ENCODE results near the gene LYAR. TPM values are rescaled to one million over a fixed set of nuclear protein-coding genes. Genes with fewer than 3 reads are reported as not detected.

The LYAR gene
- total and polyA plus RNA-seq, 2 of the 13 experiments (the other 11 are each of a cell fraction or from before 2014, with no cell fraction given), result 7.8 to 94.2 TPM

DNA sequence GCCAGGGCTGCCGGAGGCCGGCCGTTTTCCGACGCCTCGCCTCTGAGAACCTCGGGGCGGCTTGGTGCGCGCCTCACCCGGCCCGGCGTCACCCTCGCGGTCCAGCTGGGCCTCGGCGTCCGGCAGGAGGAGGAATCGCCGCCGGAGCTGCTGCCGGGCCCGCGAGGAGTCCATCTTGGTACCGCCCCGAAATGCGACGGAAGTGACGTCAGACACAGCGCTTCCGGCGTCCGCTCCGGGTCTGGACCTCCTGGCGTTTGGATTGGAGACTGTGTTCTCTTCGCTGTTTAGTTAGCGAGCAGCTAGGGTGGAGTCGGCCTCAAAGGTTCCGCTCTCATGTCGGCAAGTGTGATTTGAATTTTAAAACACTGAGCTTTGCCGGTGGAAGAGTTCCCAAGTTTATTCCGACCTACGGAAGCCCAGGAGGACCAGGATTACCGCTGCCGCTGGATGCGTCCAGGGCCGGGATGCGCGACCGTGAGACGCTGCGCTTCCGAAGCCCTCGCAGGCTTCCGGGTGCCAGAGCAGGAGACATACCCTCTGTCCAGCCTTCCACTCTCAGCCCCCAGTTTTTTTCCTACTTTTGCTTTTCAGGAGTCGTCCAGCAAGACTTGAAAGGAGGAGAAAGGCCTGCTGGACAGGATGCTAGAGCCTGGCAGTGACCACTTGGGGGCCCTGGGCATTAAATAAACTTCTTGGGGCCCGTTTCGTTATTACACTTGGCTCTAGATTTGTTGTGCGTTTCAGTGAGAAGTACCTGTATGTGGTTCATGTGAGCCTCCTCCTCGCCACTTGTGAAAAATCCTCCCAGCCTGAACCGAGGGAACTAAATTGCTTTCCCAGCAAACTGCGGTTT, 41.7 kb downstream of the LYAR start, which contains the start of gene TMEM128 (continued):
- TF ChIP-seq HNF1B (CRISPR knock-in tag; IDR thresholded peaks at IDR 0.05) (peak; percentile 66), CHD4 (IDR thresholded peaks at IDR 0.05; ENCODE audit: borderline replicate concordance, low read length) (no peak), ATF1 (CRISPR knock-in tag; IDR thresholded peaks at IDR 0.05) (peak; percentile 95), PCBP1 (IDR thresholded peaks at IDR 0.05; ENCODE audit: borderline replicate concordance, low read depth, low read length) (no peak), KMT2A (CRISPR knock-in tag; IDR thresholded peaks at IDR 0.05) (peak; percentile 91), ZNF124 (CRISPR knock-in tag; IDR thresholded peaks at IDR 0.05) (peak; percentile 80), IKZF5 (CRISPR knock-in tag; IDR thresholded peaks at IDR 0.05) (peak; percentile 71), IRX3 (CRISPR knock-in tag; IDR thresholded peaks at IDR 0.05; ENCODE audit: borderline replicate concordance, low read depth) (no peak), SRY (CRISPR knock-in tag; IDR thresholded peaks at IDR 0.05) (peak; percentile 65; the same call in 1 of the 2 replicates), ZBTB39 (CRISPR knock-in tag; IDR thresholded peaks at IDR 0.05) (0 out of 2 replicates have a peak, but pooled peaks have one; percentile 23), PAF1 (CRISPR knock-in tag; IDR thresholded peaks at IDR 0.05) (no peak), ZNF564 (CRISPR knock-in tag; IDR thresholded peaks at IDR 0.05) (0 out of 2 replicates have a peak, but pooled peaks have one; percentile 54), MBD4 (IDR thresholded peaks at IDR 0.05; ENCODE audit: borderline replicate concordance, low read length) (0 out of 2 replicates have a peak, but pooled peaks have one; percentile 49), ZNF451 (CRISPR knock-in tag; IDR thresholded peaks at IDR 0.05) (peak; percentile 70; the same call in 1 of the 2 replicates), ZNF337 (CRISPR knock-in tag; IDR thresholded peaks at IDR 0.05; ENCODE audit: borderline replicate concordance, low read depth) (no peak)
- TF ChIP-seq, protein P1, sequence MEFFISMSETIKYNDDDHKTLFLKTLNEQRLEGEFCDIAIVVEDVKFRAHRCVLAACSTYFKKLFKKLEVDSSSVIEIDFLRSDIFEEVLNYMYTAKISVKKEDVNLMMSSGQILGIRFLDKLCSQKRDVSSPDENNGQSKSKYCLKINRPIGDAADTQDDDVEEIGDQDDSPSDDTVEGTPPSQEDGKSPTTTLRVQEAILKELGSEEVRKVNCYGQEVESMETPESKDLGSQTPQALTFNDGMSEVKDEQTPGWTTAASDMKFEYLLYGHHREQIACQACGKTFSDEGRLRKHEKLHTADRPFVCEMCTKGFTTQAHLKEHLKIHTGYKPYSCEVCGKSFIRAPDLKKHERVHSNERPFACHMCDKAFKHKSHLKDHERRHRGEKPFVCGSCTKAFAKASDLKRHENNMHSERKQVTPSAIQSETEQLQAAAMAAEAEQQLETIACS (CRISPR knock-in tag; IDR thresholded peaks at IDR 0.05), result no peak; the same call in 1 of the 2 replicates
- TF ChIP-seq, protein P2, sequence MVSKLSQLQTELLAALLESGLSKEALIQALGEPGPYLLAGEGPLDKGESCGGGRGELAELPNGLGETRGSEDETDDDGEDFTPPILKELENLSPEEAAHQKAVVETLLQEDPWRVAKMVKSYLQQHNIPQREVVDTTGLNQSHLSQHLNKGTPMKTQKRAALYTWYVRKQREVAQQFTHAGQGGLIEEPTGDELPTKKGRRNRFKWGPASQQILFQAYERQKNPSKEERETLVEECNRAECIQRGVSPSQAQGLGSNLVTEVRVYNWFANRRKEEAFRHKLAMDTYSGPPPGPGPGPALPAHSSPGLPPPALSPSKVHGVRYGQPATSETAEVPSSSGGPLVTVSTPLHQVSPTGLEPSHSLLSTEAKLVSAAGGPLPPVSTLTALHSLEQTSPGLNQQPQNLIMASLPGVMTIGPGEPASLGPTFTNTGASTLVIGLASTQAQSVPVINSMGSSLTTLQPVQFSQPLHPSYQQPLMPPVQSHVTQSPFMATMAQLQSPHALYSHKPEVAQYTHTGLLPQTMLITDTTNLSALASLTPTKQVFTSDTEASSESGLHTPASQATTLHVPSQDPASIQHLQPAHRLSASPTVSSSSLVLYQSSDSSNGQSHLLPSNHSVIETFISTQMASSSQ (IDR thresholded peaks at IDR 0.05; ENCODE audit: low read depth), result no peak
- TF ChIP-seq, protein P2 (CRISPR knock-in tag; IDR thresholded peaks at IDR 0.05; ENCODE audit: borderline replicate concordance), result no peak; the same call in 1 of the 2 replicates

All from HepG2 (cell line).